Thyroid gland (tissue), 4 donors: ENCODE results near the gene USP24. TPM values are rescaled to one million over a fixed set of nuclear protein-coding genes. Genes with fewer than 3 reads are reported as not detected.
A peak's percentile ranks its signal among the peaks of the same experiment; 100 is the strongest.

Experiments used
- DNase-seq, 2 donors: peaks; one replicate each; pipeline ENCODE4 v3.0.0-alpha.2; 2019
- H3K27ac ChIP-seq, 3 donors: fragments of 200-600 bp; sonication (generic); 1 replicate in 2 of 3; 2 replicates in 1 of 3; pipeline ENCODE4 v1.5.1; 2016 to 2019; ENCODE audit warnings: mild to moderate bottlenecking in 1 of 3, moderate library complexity in 1 of 3
- H3K27me3 ChIP-seq: fragments of 200-600 bp; sonication (generic); one replicate; pipeline ENCODE4 v1.5.1; 2019
- H3K36me3 ChIP-seq, 2 donors: fragments of 200-600 bp; sonication (generic); one replicate each; pipeline ENCODE4 v1.5.1; 2016 to 2019
- H3K4me1 ChIP-seq, 2 donors: fragments of 200-600 bp; sonication (generic); one replicate each; pipeline ENCODE4 v1.5.1; 2017 to 2019
- H3K4me3 ChIP-seq, 3 donors: fragments of 200-600 bp; sonication (generic); replicated peaks in 1 of 3; 1 replicate in 2 of 3; 2 replicates in 1 of 3; pipeline ENCODE4 v1.5.1; 2016; ENCODE audit warnings: mild to moderate bottlenecking in 1 of 3
- H3K9me3 ChIP-seq: fragments of 200-600 bp; sonication (generic); one replicate; pipeline ENCODE4 v1.5.1; 2017
- POLR2A ChIP-seq, 2 donors: fragments of 450-650 bp; IDR thresholded peaks; one replicate each; pipeline ENCODE4 v1.6.1; 2017; ENCODE audit warnings: antibody characterized with exemption in 2 of 2, mild to moderate bottlenecking in 2 of 2, moderate library complexity in 1 of 2
- WGBS, 2 donors: methylation state at CpG; one replicate each; pipeline ENCODE4 v1.1.5; 2017; 5-methylcytosine and 5-hydroxymethylcytosine counted together
- intact Hi-C: fragments of 100-400 bp; cut with DNase I; formaldehyde crosslinking; loops from one replicate; pipeline ENCODE4 v1.15.1; 2023
- total RNA-seq, 4 donors: library from RNA; depleted of rRNA; stranded (reverse); fragments of >200 nt; gene quantifications; one replicate each; pipeline ENCODE4 v1.2.3, GENCODE V29; 2016
- TF ChIP-seq, protein P1 (sequence below), 6 experiments: fragments of 200-600 bp in 3 of 6; fragments of 450-650 bp in 3 of 6; sonication (generic) in 3 of 6; IDR thresholded peaks; one replicate each; pipeline ENCODE4 v1.5.1; 2016 to 2019; ENCODE audit warnings: antibody characterized with exemption in 6 of 6, mild to moderate bottlenecking in 2 of 6, inconsistent platforms in 1 of 6, moderate library complexity in 1 of 6

The USP24 gene
- total RNA-seq, 4 donors from 2014 or later, result 38.5 to 74.6 (median 43.4) TPM

DNA sequence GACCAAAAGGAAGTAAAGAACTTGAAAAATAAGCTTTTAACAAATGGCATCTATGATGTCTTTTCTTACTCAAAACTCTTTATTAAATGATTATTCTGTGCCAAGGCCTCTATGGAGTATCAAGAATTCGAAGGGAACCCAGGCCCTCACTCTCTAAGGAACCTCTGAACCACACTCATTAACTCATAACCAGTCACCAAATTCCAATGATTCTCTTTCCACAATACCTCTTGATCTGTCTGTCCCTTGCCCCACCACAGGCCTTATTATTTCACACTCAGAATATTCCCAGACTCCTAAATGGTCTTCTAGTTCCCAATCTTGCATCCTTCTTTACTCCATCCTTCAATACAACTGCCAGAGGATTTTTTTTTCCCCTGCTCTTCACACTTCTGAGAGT lies 138.8 kb downstream of the USP24 start:
- intact Hi-C loops, result no loop called here
- H3K4me3 ChIP-seq, result no peak overlapping the region
- no peak for DNase-seq
- WGBS, 2 donors, result 81 to 91% methylated on average over 1 of the region's 1 CpG
- H3K4me1 ChIP-seq, result no peaks in the 10 kb centered on the region
- no peak for TF ChIP-seq POLR2A (IDR thresholded peaks at IDR 0.05)
- no peaks in the 10 kb centered on the region for H3K9me3 ChIP-seq
- H3K27ac ChIP-seq, result no peak overlapping the region
- H3K36me3 ChIP-seq, result peaks cover 58 to 89% of the 10 kb centered on the region in 2 donors
- no peaks in the 10 kb centered on the region for H3K27me3 ChIP-seq

DNA sequence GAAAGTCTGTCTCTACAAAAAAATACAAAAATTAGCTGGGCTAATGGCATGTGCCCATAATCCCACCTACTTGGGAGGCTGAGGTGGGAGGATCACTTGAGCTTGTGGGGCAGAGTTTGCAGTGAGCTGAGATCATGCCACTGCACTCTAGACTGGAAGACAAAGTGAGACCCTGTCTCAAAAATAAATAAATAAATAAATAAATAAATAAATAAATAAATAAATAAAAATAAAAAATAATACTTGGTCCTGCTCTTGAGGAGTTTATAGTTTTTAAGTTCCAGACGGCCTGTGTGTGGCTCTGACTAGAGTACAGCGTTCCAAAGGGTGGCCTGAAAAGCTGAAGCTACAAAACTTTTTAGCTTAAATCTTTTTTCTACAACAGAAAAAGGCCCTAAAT lies 140.7 kb downstream of the USP24 start:
- intact Hi-C loops, result no loop called here
- no peak for DNase-seq
- H3K4me1 ChIP-seq, result no peaks in the 10 kb centered on the region
- no peaks in the 10 kb centered on the region for H3K27me3 ChIP-seq
- H3K27ac ChIP-seq, result no peak overlapping the region
- no peaks in the 10 kb centered on the region for H3K9me3 ChIP-seq
- peaks cover 52 to 87% of the 10 kb centered on the region in 2 donors for H3K36me3 ChIP-seq
- H3K4me3 ChIP-seq, result no peak overlapping the region
- no peak for TF ChIP-seq POLR2A (IDR thresholded peaks at IDR 0.05)
- TF ChIP-seq, protein P1, sequence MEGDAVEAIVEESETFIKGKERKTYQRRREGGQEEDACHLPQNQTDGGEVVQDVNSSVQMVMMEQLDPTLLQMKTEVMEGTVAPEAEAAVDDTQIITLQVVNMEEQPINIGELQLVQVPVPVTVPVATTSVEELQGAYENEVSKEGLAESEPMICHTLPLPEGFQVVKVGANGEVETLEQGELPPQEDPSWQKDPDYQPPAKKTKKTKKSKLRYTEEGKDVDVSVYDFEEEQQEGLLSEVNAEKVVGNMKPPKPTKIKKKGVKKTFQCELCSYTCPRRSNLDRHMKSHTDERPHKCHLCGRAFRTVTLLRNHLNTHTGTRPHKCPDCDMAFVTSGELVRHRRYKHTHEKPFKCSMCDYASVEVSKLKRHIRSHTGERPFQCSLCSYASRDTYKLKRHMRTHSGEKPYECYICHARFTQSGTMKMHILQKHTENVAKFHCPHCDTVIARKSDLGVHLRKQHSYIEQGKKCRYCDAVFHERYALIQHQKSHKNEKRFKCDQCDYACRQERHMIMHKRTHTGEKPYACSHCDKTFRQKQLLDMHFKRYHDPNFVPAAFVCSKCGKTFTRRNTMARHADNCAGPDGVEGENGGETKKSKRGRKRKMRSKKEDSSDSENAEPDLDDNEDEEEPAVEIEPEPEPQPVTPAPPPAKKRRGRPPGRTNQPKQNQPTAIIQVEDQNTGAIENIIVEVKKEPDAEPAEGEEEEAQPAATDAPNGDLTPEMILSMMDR (IDR thresholded peaks at IDR 0.05), result no peak
- WGBS, 2 donors, result 94 to 96% methylated on average over 2 of the region's 2 CpGs

GRCh38 chr1:55073187-55073916 lies 141.8 kb downstream of the USP24 start:
- TF ChIP-seq, protein P1 (IDR thresholded peaks at IDR 0.05), result no peak
- no peak for TF ChIP-seq POLR2A (IDR thresholded peaks at IDR 0.05)
- Histone ChIP-seq H3K27ac (no peak overlapping the region), H3K4me1 (no peaks in the 10 kb centered on the region), H3K4me3 (no peak overlapping the region), H3K27me3 (no peaks in the 10 kb centered on the region), H3K36me3 (peaks cover 55 to 88% of the 10 kb centered on the region in 2 donors), H3K9me3 (no peaks in the 10 kb centered on the region)
- peak in 1 of 2 donors; percentile 49 for DNase-seq
- 73 to 84% methylated on average over 3 of the region's 3 CpGs for WGBS, 2 donors
- intact Hi-C loops, result no loop called here

GRCh38 chr1:55071477-55071876 lies 143.7 kb downstream of the USP24 start:
- H3K27ac ChIP-seq, result no peak overlapping the region
- H3K4me3 ChIP-seq, result no peak overlapping the region
- H3K36me3 ChIP-seq, result peaks cover 51 to 74% of the 10 kb centered on the region in 2 donors
- peaks cover 0 to 5% of the 10 kb centered on the region in 2 donors for H3K4me1 ChIP-seq
- intact Hi-C loops, result no loop called here
- no peaks in the 10 kb centered on the region for H3K9me3 ChIP-seq
- 54 to 63% methylated on average over 8 of the region's 8 CpGs for WGBS, 2 donors
- no peak for DNase-seq
- TF ChIP-seq POLR2A (IDR thresholded peaks at IDR 0.05), result no peak
- TF ChIP-seq, protein P1 (IDR thresholded peaks at IDR 0.05), result no peak
- no peaks in the 10 kb centered on the region for H3K27me3 ChIP-seq

- Histone ChIP-seq H3K27me3 (no peaks in the 10 kb centered on the region), H3K4me1 (peaks cover 0 to 5% of the 10 kb centered on the region in 2 donors), H3K27ac (no peak overlapping the region), H3K36me3 (peaks cover 53 to 65% of the 10 kb centered on the region in 2 donors), H3K9me3 (no peaks in the 10 kb centered on the region), H3K4me3 (no peak overlapping the region)
- no peak for TF ChIP-seq POLR2A (IDR thresholded peaks at IDR 0.05)
- TF ChIP-seq, protein P1 (IDR thresholded peaks at IDR 0.05), result no peak
- DNase-seq, result no peak
- WGBS, 2 donors, result 88 to 89% methylated on average over 17 of the region's 17 CpGs
- intact Hi-C loops, result no loop called here
Observed at GRCh38 chr1:55070293-55071164, 144.6 kb downstream of the USP24 start.
